Activated T-cell treated with anti-CD3 and anti-CD28 coated beads, Interleukin-2, amount 50 U/mL, for 72 hours (primary cell): ENCODE results near the gene LY6G6C. TPM values are rescaled to one million over a fixed set of nuclear protein-coding genes. Genes with fewer than 3 reads are reported as not detected.

Experiments used
- ATAC-seq, 2 donors: fragments of 150-1000 bp; cut with Tn5 transposase; replicated peaks in 1 of 2; 2 replicates each; pipeline ENCODE4 v1.10.0; 2021; ENCODE audit warnings: moderate library complexity in 2 of 2, mild to moderate bottlenecking in 1 of 2
- DNase-seq, 2 donors: peaks; one replicate each; pipeline ENCODE4 v3.0.0; 2021 to 2022; ENCODE audit warnings: mixed read lengths in 1 of 2
- H3K27ac Mint-ChIP-seq: one replicate; pipeline ENCODE4 v1.8.0; 2022; ENCODE audit warnings: mild to moderate bottlenecking, moderate library complexity, mixed read lengths
- H3K27me3 Mint-ChIP-seq: one replicate; pipeline ENCODE4 v1.8.0; 2022; ENCODE audit warnings: low read depth, mixed read lengths
- H3K36me3 Mint-ChIP-seq, 2 donors: one replicate each; pipeline ENCODE4 v1.8.0; 2022; ENCODE audit warnings: mixed read lengths in 2 of 2, mild to moderate bottlenecking in 1 of 2; ENCODE audit not compliant: insufficient read depth in 2 of 2
- H3K4me1 Mint-ChIP-seq: one replicate; pipeline ENCODE4 v1.8.0; 2022; ENCODE audit warnings: low read depth, mixed read lengths
- H3K4me3 Mint-ChIP-seq, 2 donors: one replicate each; pipeline ENCODE4 v1.8.0; 2022; ENCODE audit warnings: mild to moderate bottlenecking in 2 of 2, mixed read lengths in 2 of 2, moderate library complexity in 2 of 2
- H3K9me3 Mint-ChIP-seq, 2 donors: one replicate each; pipeline ENCODE4 v1.8.0; 2022; ENCODE audit warnings: mixed read lengths in 2 of 2
- total RNA-seq, 2 donors: library from RNA; stranded (reverse); gene quantifications; one replicate each; pipeline ENCODE4 v1.2.3, GENCODE V29; 2022

The LY6G6C gene
- total RNA-seq, 2 donors from 2014 or later = 0.25 to 0.67 TPM

- ATAC-seq (no peak), DNase-seq (no peak)
- Mint-ChIP-seq H3K27me3 (no peaks in the 10 kb centered on the region), H3K27ac (no peak overlapping the region), H3K4me1 (peaks cover 5% of the 10 kb centered on the region), H3K36me3 (peaks cover 8 to 34% of the 10 kb centered on the region in 2 donors), H3K4me3 (no peak overlapping the region), H3K9me3 (no peaks in the 10 kb centered on the region)
Measured at GRCh38 chr6:31761343-31761742, 39.8 kb upstream of the LY6G6C start.

- Mint-ChIP-seq H3K36me3 (peaks cover 8 to 34% of the 10 kb centered on the region in 2 donors), H3K9me3 (no peaks in the 10 kb centered on the region), H3K27ac (no peak overlapping the region), H3K4me3 (no peak overlapping the region), H3K27me3 (no peaks in the 10 kb centered on the region), H3K4me1 (peaks cover 5% of the 10 kb centered on the region)
- DNase-seq (no peak), ATAC-seq (no peak)
Measured at GRCh38 chr6:31760790-31761189, 39.2 kb upstream of the LY6G6C start.

- Mint-ChIP-seq H3K27me3 (no peaks in the 10 kb centered on the region), H3K36me3 (peaks cover 8 to 27% of the 10 kb centered on the region in 2 donors), H3K4me1 (no peaks in the 10 kb centered on the region), H3K27ac (no peak overlapping the region), H3K9me3 (no peaks in the 10 kb centered on the region), H3K4me3 (no peak overlapping the region)
- DNase-seq = no peak
- ATAC-seq = no peak
Measured at GRCh38 chr6:31758281-31758680, 36.7 kb upstream of the LY6G6C start.

GRCh38 chr6:31752739-31753319 is 31.3 kb upstream of the LY6G6C start:
- H3K9me3 Mint-ChIP-seq = no peaks in the 10 kb centered on the region
- ATAC-seq (no peak), DNase-seq (no peak)
- no peaks in the 10 kb centered on the region for H3K27me3 Mint-ChIP-seq
- H3K4me1 Mint-ChIP-seq = no peaks in the 10 kb centered on the region
- H3K4me3 Mint-ChIP-seq = no peak overlapping the region
- H3K27ac Mint-ChIP-seq = no peak overlapping the region
- H3K36me3 Mint-ChIP-seq = peaks cover 1 to 6% of the 10 kb centered on the region in 2 donors

GRCh38 chr6:31750411-31751022 is 29.0 kb upstream of the LY6G6C start:
- ATAC-seq (no peak), DNase-seq (no peak)
- Mint-ChIP-seq H3K4me3 (no peak overlapping the region), H3K27ac (no peak overlapping the region), H3K27me3 (no peaks in the 10 kb centered on the region), H3K36me3 (peaks cover 6 to 15% of the 10 kb centered on the region in 2 donors), H3K4me1 (no peaks in the 10 kb centered on the region), H3K9me3 (no peaks in the 10 kb centered on the region)

- no peaks in the 10 kb centered on the region for H3K9me3 Mint-ChIP-seq
- no peaks in the 10 kb centered on the region for H3K27me3 Mint-ChIP-seq
- no peak overlapping the region for H3K4me3 Mint-ChIP-seq
- peaks cover 5% of the 10 kb centered on the region for H3K4me1 Mint-ChIP-seq
- H3K27ac Mint-ChIP-seq = no peak overlapping the region
- H3K36me3 Mint-ChIP-seq = peaks cover 9 to 19% of the 10 kb centered on the region in 2 donors
- ATAC-seq (no peak), DNase-seq (no peak)
Measured at GRCh38 chr6:31749301-31750036, 27.9 kb upstream of the LY6G6C start.

- H3K36me3 Mint-ChIP-seq = peaks cover 18 to 41% of the 10 kb centered on the region in 2 donors
- ATAC-seq = no peak
Measured at GRCh38 chr6:31744422-31744821, 22.9 kb upstream of the LY6G6C start.

GRCh38 chr6:31742894-31743293 is 21.3 kb upstream of the LY6G6C start:
- Mint-ChIP-seq H3K9me3 (no peaks in the 10 kb centered on the region), H3K27me3 (no peaks in the 10 kb centered on the region), H3K4me1 (peaks cover 42% of the 10 kb centered on the region), H3K27ac (no peak overlapping the region), H3K4me3 (no peak overlapping the region), H3K36me3 (peaks cover 17 to 38% of the 10 kb centered on the region in 2 donors)
- DNase-seq = no peak
- no peak for ATAC-seq

More at GRCh38 chr6:31744422-31744821, 22.9 kb upstream of the LY6G6C start:
- Mint-ChIP-seq H3K4me1 (peaks cover 26% of the 10 kb centered on the region), H3K4me3 (no peak overlapping the region), H3K27ac (no peak overlapping the region), H3K9me3 (no peaks in the 10 kb centered on the region), H3K27me3 (no peaks in the 10 kb centered on the region)
- DNase-seq = no peak

GRCh38 chr6:31741815-31742214 is 20.3 kb upstream of the LY6G6C start:
- H3K36me3 Mint-ChIP-seq = peaks cover 13 to 31% of the 10 kb centered on the region in 2 donors
- H3K4me1 Mint-ChIP-seq = peaks cover 52% of the 10 kb centered on the region
- ATAC-seq (no peak), DNase-seq (no peak)
- no peaks in the 10 kb centered on the region for H3K27me3 Mint-ChIP-seq
- H3K9me3 Mint-ChIP-seq = no peaks in the 10 kb centered on the region
- no peak overlapping the region for H3K27ac Mint-ChIP-seq
- H3K4me3 Mint-ChIP-seq = peak overlapping the region; percentile 5 to 42

- ATAC-seq = no peak
- peaks cover 16 to 41% of the 10 kb centered on the region in 2 donors for H3K36me3 Mint-ChIP-seq
- no peaks in the 10 kb centered on the region for H3K9me3 Mint-ChIP-seq
- no peaks in the 10 kb centered on the region for H3K27me3 Mint-ChIP-seq
- H3K4me1 Mint-ChIP-seq = peaks cover 57% of the 10 kb centered on the region
- peak overlapping the region; percentile 93 for H3K27ac Mint-ChIP-seq
- DNase-seq = no peak
- peak overlapping the region; percentile 89 to 98 for H3K4me3 Mint-ChIP-seq
Measured at GRCh38 chr6:31740397-31741223, 19.1 kb upstream of the LY6G6C start.

GRCh38 chr6:31739639-31740396 is 18.3 kb upstream of the LY6G6C start, which contains the start of gene MSH5:
MSH5 (plus strand) TSS chr6:31740005; CDS start chr6:31740467, 462 bp downstream.
- H3K4me3 Mint-ChIP-seq = peak within 1 kb of the TSS; percentile 89 to 98
- ATAC-seq = peak; percentile 87 to 91
- H3K36me3 Mint-ChIP-seq = peaks cover 20 to 43% of the 10 kb centered on the region in 2 donors
- DNase-seq = peak; percentile 96 to 98
- no peaks in the 10 kb centered on the region for H3K27me3 Mint-ChIP-seq
- H3K9me3 Mint-ChIP-seq = no peaks in the 10 kb centered on the region
- H3K27ac Mint-ChIP-seq = peak within 1 kb of the TSS; percentile 93
- peaks cover 51% of the 10 kb centered on the region for H3K4me1 Mint-ChIP-seq
